ENCODE measurements around the gene CHRNA10. TPM values are rescaled to one million over a fixed set of nuclear protein-coding genes. Genes with fewer than 3 reads are reported as not detected.

The CHRNA10 gene
- total RNA-seq, 8 experiments from 2014 or later: 0.33 to 2.6 (median 1.4) TPM

DNA sequence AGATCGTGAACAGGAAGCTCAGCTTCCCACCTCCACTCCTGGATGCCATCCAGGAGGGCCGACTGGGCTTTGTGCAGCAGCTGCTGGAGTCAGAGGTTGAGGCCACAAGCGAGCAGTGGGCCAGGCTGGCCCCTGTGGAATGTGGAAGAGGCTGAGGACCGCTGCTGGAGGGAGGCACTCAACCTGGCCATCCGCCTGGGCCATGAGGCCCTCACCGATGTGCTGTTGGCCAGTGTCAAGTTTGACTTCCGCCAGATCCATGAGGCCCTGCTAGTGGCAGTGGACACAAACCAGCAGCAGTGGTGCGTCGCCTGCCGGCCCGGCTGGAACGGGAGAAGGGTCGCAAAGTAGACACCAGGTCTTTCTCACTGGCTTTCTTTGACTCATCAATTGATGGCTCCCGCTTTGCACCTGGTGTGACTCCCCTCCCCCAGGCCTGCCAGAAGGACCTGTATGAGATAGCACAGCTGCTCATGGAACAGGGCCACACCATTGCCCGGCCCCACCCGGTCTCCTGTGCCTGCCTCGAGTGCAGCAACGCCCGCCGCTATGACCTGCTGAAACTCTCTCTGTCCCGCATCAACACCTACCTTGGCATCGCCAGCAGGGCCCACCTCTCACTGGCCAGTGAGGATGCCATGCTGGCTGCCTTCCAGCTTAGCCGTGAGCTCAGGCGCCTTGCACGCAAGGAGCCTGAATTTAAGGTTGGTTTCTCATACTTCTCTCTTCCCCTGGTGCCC is 54.3 kb downstream of the CHRNA10 start:
- Histone ChIP-seq H3K4me1 (replicated peaks in 1 of 2) (no peaks in the 10 kb centered on the region), H3K4me3 (no peak overlapping the region), H3K27ac (no peak overlapping the region)
- in situ Hi-C loops (cut with MboI; ENCODE audit: low pct_unique_long_range_greater_than_20kb in 2 of 9, low sequenced_read_pairs in 9 of 9, unreplicated experiment in 9 of 9): no loop called here
- no peak for ATAC-seq (replicated peaks in 6 of 8)
- 60 to 100% (median 85%) methylated on average over 1 to 14 of the region's 25 CpGs; no CpG with 5 or more reads in 3 of the 10 experiments for WGBS, 10 experiments

DNA sequence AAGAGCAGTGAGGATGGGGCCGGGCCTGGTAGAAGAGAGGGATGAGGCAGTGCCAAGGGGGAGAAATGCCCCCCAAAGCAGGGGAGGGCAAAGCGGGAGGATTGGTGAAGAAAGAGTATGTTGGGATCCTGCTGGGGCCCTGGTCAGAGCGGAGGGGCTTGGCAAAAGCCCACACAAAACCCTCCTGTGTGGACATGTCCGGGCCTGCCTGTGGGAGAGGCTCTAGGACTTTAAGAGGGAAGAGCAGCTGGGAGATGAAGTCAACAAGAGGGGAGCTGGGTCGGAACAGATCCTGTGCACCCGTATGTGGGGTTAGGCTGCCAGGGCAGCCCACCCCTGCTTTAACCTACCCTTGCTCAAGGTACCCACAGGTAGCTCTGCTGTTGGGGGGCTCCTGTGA is 55.2 kb downstream of the CHRNA10 start:
- 66 to 100% (median 78%) methylated on average over 1 to 4 of the region's 6 CpGs; no CpG with 5 or more reads in 4 of the 10 experiments for WGBS, 10 experiments
- ATAC-seq (replicated peaks in 6 of 8): peak in 3 of 8 experiments; percentile 13 to 68 (median 47)

More for the DNA sequence above, 55.2 kb downstream of the CHRNA10 start:
- Histone ChIP-seq H3K27ac (no peak overlapping the region), H3K4me1 (replicated peaks in 1 of 2) (no peaks in the 10 kb centered on the region), H3K4me3 (no peak overlapping the region)
- in situ Hi-C loops (cut with MboI; ENCODE audit: low pct_unique_long_range_greater_than_20kb in 2 of 9, low sequenced_read_pairs in 9 of 9, unreplicated experiment in 9 of 9): no loop called here

Other genes with a start within 250 kb of the CHRNA10 start
- 10 to 100 TPM in 2 of 8 experiments, 1 to 10 TPM in 3, under 1 TPM in 3; 0.55 to 64.1 (median 1.3) TPM for gene ART5, start 29.4 kb downstream of the CHRNA10 start, total RNA-seq
- gene ART1, start 26.3 kb downstream of the CHRNA10 start, total RNA-seq: 1 to 10 TPM in 1 of 8 experiments, under 1 TPM in 3, not detected in 4; 0.17 to 3.0 (median 0.37) TPM
- gene NUP98, start 126.2 kb upstream of the CHRNA10 start, total RNA-seq: 100 to 1,000 TPM in 2 of 8 experiments, 10 to 100 TPM in 6; 27.0 to 115 (median 50.0) TPM
- gene PGAP2, start 137.2 kb upstream of the CHRNA10 start, total RNA-seq: 10 to 100 TPM in 7 of 8 experiments, 1 to 10 TPM in 1; 9.2 to 27.2 (median 15.0) TPM
- gene RHOG, start 169.6 kb upstream of the CHRNA10 start, total RNA-seq: 10 to 100 TPM in 4 of 8 experiments, 1 to 10 TPM in 4; 2.2 to 23.0 (median 8.5) TPM
- gene STIM1, start 184.3 kb upstream of the CHRNA10 start, total RNA-seq: 10 to 100 TPM in 4 of 8 experiments, 1 to 10 TPM in 4; 6.2 to 47.3 (median 10.2) TPM

Data from motor neuron (in vitro differentiated cells).